NCI-H345 treated with DMSO at 0.1 percent for 48 hours (cell line): ENCODE results near the gene CARD19.

Experiments used
- DNase-seq: peaks from one replicate; lab custom pipeline; 2025; ENCODE audit not compliant: unreplicated experiment; lab: John Stamatoyannopoulos, UW

Gene CARD19

DNA sequence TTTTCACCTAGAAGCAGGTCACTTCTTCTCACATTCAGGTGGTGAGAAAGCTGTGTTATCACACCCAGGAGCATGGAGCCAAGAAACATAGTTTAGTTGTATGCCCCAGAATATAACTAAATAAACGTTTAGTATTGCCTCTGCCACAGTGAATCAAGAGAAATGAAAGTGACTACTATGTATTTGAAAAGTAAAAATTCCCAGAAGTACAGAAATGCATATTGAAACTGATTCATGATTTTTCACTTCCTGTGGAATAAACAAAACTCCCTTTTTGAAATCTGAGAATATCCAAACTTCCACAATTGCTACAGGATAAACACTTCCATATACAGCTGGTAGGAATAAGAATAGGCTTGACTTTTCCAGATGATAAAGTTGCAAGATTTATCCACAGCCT, 53.3 kb downstream of the CARD19 start:
- DNase-seq: no peak

DNA sequence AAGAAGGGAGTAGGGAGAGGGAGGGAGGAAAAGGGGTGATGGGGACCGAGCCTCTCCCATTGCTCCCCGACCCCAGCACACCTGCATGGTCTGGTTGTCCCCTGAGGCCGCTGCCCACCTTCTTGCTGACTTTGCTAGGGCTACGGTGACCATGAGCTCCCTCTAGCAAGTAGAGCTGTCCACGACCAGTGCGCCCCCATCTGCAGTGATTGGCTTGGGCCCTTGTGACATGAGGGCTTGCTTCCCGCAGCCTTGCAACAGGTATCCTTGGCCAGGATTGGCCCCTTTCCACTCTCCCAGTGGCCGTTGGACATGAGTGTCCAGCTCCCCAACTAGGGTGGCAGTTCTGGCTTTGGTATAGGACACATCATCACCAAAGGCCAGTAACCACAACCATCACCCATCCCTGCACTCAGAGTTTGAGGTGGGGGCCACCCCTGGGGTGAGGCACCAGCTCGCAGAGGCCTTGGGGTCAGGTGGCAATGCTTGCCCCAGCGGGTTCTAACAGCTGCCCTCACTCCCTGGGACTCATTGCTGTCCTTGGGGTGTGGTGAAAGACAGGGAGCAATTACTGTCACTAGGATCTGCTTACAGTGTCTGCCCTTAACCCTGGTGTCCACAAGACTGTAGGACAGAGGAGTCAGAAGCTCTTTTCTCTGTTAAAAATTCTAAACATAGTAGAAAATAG, 55.2 kb downstream of the CARD19 start:
- no peak for DNase-seq

DNA sequence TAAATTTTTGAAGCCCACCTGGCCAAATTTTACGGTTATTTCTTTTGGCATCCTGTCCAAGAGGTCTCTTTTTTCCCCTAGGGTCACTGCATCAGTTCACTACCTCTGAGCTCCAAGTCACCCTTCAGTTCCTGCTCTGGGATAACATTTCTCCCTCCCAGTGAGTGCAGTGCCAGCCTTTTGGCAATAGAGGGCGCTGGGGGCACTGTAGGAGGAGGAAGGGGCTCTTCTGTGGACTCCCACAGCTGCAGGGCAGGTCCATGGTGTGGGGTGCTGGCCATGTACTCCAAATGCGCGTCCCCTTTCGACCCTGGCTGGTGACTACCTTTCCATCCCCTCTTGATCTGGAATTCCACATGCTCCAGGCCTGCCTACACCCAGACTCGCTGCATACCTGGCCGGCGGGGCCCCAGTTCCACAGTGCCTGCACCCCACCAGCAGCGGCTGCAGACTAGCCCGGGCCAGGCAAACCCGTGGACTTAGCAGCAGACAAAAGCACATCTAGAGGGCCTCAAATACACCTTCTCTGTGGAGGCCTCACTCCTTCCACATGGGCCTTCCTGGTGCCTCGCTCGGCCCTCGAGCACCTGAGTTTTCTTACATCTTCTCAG, 58.4 kb downstream of the CARD19 start:
- no peak for DNase-seq

DNA sequence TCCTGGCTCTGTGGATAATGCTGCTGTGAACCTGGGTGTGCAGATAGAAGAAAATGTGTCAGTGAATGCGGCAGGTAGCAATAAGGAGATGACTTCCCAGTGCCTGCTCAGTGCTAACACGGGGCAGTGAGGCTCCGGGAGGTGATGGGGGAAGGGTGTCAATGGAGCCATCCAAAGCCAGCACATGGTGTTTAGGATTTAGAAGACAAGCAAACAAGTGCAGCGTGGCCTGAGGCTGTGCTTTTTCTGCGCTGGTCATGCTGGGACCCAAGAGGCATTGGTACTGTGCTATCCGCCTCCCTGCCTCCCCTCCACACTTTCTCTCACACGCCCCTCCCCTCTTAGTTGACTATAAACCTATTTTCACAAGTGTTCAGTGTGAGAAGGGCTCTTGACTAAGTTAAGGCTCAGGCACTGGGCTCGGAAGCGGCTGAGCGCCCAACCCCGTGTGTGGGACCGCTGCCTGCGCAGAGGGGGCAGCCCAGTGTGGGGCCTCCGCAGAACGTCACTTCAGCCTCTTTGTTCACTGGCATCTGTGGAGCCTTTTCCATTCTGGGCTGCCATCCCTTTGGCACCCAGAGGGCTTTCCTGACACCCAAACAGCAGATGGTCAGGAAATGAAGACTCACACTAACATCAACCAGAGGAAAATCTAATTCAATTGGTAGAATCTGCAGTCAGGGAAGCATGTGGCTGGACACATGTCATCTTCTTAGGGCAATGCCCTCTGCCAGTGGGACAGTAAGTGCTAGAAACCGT, 59.9 kb downstream of the CARD19 start:
- DNase-seq: no peak

DNA sequence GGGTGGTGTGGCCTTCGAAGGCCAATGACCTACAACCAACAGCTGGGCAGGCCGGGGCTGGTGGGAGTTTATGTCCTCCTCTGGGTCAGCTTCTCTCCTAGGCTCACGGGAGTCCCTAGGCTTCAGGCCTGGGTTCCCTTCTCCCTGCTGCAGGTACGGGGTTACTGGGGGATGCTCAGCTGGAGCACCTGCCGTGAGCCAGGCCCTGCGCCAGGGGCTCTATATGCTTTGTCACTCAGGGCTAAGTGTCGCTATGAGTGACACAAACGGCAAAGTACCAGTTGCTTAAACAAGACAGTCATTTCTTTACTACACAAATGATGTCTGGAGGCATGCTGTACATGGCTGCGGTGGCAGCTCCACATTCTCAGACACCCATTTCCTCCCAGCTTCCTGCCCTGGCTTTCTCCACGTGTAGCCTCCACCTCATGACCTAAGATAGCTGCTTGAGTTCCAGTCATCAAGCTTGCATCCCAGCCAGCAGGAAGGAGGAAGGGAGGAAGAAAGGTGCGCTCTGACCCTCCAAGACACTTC, 60.5 kb downstream of the CARD19 start:
- DNase-seq: no peak

DNA sequence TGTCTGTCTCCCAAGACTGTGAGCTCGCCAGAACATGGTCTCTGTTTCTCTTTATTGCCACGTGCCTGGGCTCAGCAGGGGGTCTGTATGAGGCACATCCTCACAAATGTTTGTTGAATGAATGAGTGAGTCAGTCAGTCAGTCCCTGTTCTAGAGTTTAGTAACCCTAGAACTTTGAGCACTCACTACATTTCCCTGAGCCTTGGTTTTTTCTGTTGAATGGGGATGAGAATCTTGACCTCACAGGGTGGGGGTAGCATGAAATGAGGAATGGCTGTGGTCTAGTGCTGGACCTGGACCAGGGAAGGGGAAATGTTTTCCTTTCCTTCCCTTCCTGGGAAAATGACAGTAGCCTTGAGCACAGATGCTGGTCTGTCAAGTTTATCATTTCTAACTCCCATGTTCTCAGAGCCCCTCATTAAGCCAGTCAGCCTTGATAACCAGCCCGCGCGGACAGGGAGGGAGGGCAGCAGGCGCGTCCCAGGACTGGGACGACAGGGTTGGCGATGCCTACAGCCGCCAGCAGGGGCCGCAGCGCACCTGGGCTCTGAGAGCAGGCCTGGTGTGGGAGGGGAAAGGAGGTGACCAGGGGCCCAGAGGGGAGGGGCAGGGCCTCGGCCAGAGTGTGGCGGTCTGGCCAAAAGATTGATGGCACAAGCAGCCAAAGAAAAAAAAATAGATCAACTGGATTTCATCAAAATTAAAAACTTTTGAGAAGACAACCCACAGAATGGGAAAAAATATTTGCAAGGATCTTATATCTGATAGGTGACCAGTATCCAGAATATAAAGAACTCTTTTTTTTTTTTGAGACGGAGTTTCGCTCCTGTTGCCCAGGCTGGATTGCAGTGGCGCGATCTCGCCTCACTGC, 63.8 kb downstream of the CARD19 start:
- DNase-seq: no peak

DNA sequence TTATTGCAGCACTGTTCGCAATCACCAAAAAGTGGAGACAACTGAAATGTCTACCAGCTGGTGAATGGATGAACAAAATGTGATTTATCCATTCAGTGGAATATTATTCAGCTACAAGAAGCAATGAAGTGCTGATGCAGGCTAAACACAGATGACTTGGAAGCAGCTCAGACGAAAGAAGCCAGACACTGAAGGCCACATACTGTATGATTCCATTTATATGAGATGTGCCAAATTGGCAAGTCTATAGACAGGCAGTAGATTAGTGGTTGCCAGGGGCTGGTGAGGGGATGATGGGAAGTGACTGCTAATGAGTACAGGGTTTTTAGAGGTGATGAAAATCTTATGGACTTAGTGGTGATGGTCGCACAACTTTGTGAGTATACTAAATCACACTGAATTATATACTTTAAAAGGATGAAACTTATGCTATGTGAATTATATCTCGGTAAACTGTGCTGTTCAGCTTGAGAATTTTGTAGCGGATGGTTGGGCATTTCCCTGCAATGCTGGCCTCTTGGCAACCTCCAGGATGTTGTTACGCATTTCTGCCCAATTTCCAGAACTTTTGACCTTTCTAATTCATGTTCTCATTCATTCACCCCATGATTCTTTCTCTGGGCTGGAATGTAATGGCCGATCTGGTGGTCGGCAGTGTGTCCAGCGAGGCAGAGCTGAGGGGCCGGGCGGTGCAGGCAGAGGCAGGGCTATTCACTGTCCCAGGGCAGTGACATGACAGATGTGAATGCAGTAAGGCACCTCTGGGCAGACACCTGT, 66.0 kb downstream of the CARD19 start:
- DNase-seq: no peak
